Thymus (tissue), 11 donors: ENCODE results near the gene ZNF341. TPM values are rescaled to one million over a fixed set of nuclear protein-coding genes. Genes with fewer than 3 reads are reported as not detected.

Source experiments
- DNase-seq, 9 donors: peaks; one replicate each; pipeline ENCODE4 v3.0.0-alpha.2; 2013; ENCODE audit warnings: low spot score in 9 of 9, low read depth in 6 of 9, missing footprints in 1 of 9
- H3K27ac ChIP-seq, 2 donors: one replicate each; pipeline ENCODE4 v1.5.1; 2013; ENCODE audit warnings: control low read depth in 1 of 2, low read depth in 1 of 2, low read length in 1 of 2, mild to moderate bottlenecking in 1 of 2, moderate library complexity in 1 of 2
- H3K27me3 ChIP-seq, 2 donors: one replicate each; pipeline ENCODE4 v1.5.1; 2013; ENCODE audit warnings: low read length in 1 of 2; ENCODE audit not compliant: control insufficient read depth in 2 of 2, insufficient read depth in 1 of 2
- H3K36me3 ChIP-seq, 2 donors: one replicate each; pipeline ENCODE4 v1.5.1; 2013; ENCODE audit warnings: low read length in 1 of 2, mild to moderate bottlenecking in 1 of 2, moderate library complexity in 1 of 2; ENCODE audit not compliant: control insufficient read depth in 2 of 2, insufficient read depth in 2 of 2
- H3K4me1 ChIP-seq, 2 donors: one replicate each; pipeline ENCODE4 v1.5.1; 2013; ENCODE audit warnings: low read length in 2 of 2; ENCODE audit not compliant: control insufficient read depth in 2 of 2, insufficient read depth in 2 of 2
- H3K4me3 ChIP-seq, 2 donors: one replicate each; pipeline ENCODE4 v1.5.1; 2013; ENCODE audit warnings: low read length in 2 of 2, control low read depth in 1 of 2, mild to moderate bottlenecking in 1 of 2
- H3K9me3 ChIP-seq, 2 donors: one replicate each; pipeline ENCODE4 v1.5.1; 2013; ENCODE audit warnings: low read length in 1 of 2, mild to moderate bottlenecking in 1 of 2; ENCODE audit not compliant: control insufficient read depth in 2 of 2, insufficient read depth in 1 of 2
- WGBS: extraction: QIAGEN DNeasy Blood & Tissue Kit; methylation state at CpG from one replicate; pipeline ENCODE4 v1.1.7; 2013; 5-methylcytosine and 5-hydroxymethylcytosine counted together
- polyA plus RNA-seq: library from polyadenylated mRNA; stranded (reverse); fragments of 200-250 nt; gene quantifications from one replicate; pipeline ENCODE4 v1.2.3, GENCODE V29; 2013
- total RNA-seq: library from RNA; stranded (reverse); fragments of 120-200 nt; gene quantifications from one replicate; pipeline ENCODE4 v1.2.4, GENCODE V29; 2013
- donor health status: healthy.

ZNF341 gene
- total and polyA plus RNA-seq, 2 donors = 1.6 to 4.7 TPM

DNA sequence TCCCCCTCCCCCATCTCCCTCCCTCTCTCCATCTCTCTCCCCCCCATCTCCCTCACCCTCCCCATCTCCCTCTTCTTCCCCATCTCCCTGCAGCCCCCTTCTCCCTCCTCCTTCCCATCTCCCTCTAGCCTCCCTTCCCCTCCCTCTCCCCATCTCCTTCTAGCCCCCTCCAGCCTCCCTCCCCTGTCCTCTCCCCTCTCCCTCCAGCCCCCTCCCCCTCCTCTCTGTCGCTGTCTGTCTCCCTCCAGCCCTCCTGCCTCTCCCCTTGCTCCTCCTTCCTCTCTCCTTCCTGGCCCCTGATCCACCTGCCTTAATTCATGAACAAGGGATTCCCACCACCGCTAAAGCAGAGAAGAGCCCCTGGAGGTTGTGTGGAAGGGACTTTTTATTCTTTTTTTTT lies 52.4 kb downstream of the ZNF341 start:
- WGBS = 84% methylated on average over 2 of the region's 2 CpGs
- DNase-seq = no peak
- Histone ChIP-seq H3K4me1 (peaks cover 4 to 41% of the 10 kb centered on the region in 2 donors), H3K27ac (no peak overlapping the region), H3K4me3 (no peak overlapping the region), H3K36me3 (peaks cover 0 to 7% of the 10 kb centered on the region in 2 donors), H3K9me3 (no peaks in the 10 kb centered on the region), H3K27me3 (no peaks in the 10 kb centered on the region)

GRCh38 chr20:33785503-33785902 lies 53.7 kb downstream of the ZNF341 start:
- H3K36me3 ChIP-seq = peaks cover 5 to 7% of the 10 kb centered on the region in 2 donors
- peaks cover 0 to 29% of the 10 kb centered on the region in 2 donors for H3K4me1 ChIP-seq
- DNase-seq = no peak
- H3K27ac ChIP-seq = no peak overlapping the region
- WGBS = 96% methylated on average over 5 of the region's 5 CpGs
- H3K9me3 ChIP-seq = no peaks in the 10 kb centered on the region
- no peaks in the 10 kb centered on the region for H3K27me3 ChIP-seq
- H3K4me3 ChIP-seq = no peak overlapping the region

DNA sequence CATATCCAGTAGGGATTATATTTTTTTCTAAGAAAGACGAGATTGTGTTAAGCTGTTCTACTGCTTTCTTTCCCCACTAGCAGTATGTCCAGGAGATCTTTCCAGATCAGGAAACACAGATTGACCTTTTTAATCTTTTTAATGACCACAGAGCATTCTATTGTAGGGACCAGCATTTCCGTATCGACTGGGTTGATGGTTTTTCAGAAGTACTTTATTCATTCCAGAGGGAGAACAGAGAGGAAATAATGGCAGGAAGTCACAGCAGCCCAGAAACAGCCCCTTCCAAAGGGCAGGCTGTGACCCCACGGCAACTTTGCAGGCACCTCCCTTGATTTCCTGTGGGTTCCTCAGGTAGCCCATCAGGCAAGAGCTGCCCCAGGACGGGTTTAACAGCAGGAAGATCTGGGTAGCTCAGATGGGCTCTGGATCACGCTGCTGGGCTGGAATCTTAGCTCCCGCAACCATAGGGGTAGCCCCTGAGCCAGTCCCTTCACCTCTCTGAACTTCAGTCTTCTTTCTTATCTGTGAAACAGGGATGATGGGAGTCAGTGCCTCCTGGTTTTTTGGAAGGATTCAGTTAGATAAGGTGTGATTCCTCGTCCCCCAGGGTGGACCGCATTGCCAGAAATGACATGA lies 55.6 kb downstream of the ZNF341 start:
- Histone ChIP-seq H3K36me3 (peaks cover 5 to 6% of the 10 kb centered on the region in 2 donors), H3K9me3 (no peaks in the 10 kb centered on the region), H3K27ac (no peak overlapping the region), H3K27me3 (no peaks in the 10 kb centered on the region), H3K4me3 (no peak overlapping the region), H3K4me1 (peaks cover 0 to 13% of the 10 kb centered on the region in 2 donors)
- 47% methylated on average over 9 of the region's 9 CpGs for WGBS
- no peak for DNase-seq

DNA sequence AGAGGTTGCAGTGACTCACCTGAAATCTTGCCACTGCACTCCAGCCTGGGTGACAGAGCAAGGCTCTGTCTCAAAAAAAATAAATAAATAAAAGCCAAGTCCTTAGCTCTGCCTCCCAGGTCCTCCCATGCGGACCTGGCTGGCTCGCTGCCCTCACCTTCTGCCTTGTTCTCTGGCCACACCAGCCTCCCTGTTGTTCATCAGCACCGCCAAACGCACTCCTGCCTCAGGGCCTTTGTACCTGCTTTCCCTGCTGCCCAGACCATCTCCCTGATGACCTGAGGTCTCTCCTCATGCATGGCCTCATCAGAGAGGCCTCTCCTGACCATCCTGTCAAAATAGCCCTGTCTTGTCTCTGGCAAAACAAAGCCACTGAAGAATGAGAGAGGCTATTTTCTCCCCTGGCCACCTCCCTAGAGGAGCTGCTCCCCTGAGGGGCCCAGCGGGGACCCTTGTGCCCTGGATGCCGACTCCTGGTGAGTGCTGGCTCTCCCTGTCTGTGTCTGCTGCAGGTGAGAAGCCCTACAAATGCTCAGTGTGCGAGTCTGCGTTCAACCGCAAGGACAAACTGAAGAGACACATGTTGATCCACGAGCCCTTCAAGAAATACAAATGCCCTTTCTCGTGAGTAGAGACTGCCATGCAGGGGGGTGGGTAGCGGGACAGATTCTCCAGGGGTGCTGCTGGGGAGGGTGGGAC lies 56.7 kb downstream of the ZNF341 start:
- Histone ChIP-seq H3K36me3 (peaks cover 5 to 6% of the 10 kb centered on the region in 2 donors), H3K4me3 (no peak overlapping the region), H3K9me3 (no peaks in the 10 kb centered on the region), H3K4me1 (peaks cover 0 to 9% of the 10 kb centered on the region in 2 donors), H3K27me3 (no peaks in the 10 kb centered on the region), H3K27ac (no peak overlapping the region)
- 98% methylated on average over 12 of the region's 12 CpGs for WGBS
- no peak for DNase-seq

GRCh38 chr20:33789109-33789857 lies 57.5 kb downstream of the ZNF341 start:
- 97% methylated on average over 11 of the region's 11 CpGs for WGBS
- Histone ChIP-seq H3K27ac (peak overlapping the region in 1 of 2 donors; percentile 11), H3K9me3 (no peaks in the 10 kb centered on the region), H3K4me3 (no peak overlapping the region), H3K36me3 (peaks cover 5 to 6% of the 10 kb centered on the region in 2 donors), H3K4me1 (peaks cover 0 to 7% of the 10 kb centered on the region in 2 donors), H3K27me3 (no peaks in the 10 kb centered on the region)
- DNase-seq = no peak

GRCh38 chr20:33789858-33790182 lies 58.0 kb downstream of the ZNF341 start:
- Histone ChIP-seq H3K4me1 (peaks cover 0 to 7% of the 10 kb centered on the region in 2 donors), H3K36me3 (peaks cover 5 to 6% of the 10 kb centered on the region in 2 donors), H3K9me3 (no peaks in the 10 kb centered on the region), H3K27ac (no peak overlapping the region), H3K27me3 (no peaks in the 10 kb centered on the region), H3K4me3 (no peak overlapping the region)
- DNase-seq = no peak
- WGBS = 94% methylated on average over 5 of the region's 5 CpGs

- no peak overlapping the region for H3K27ac ChIP-seq
- H3K4me3 ChIP-seq = no peak overlapping the region
- no peaks in the 10 kb centered on the region for H3K9me3 ChIP-seq
- H3K27me3 ChIP-seq = no peaks in the 10 kb centered on the region
- peaks cover 5 to 6% of the 10 kb centered on the region in 2 donors for H3K36me3 ChIP-seq
- no peak for DNase-seq
- H3K4me1 ChIP-seq = peaks cover 0 to 7% of the 10 kb centered on the region in 2 donors
- WGBS = 96% methylated on average over 11 of the region's 11 CpGs
Measured at GRCh38 chr20:33790566-33790965, 58.8 kb downstream of the ZNF341 start.

DNA sequence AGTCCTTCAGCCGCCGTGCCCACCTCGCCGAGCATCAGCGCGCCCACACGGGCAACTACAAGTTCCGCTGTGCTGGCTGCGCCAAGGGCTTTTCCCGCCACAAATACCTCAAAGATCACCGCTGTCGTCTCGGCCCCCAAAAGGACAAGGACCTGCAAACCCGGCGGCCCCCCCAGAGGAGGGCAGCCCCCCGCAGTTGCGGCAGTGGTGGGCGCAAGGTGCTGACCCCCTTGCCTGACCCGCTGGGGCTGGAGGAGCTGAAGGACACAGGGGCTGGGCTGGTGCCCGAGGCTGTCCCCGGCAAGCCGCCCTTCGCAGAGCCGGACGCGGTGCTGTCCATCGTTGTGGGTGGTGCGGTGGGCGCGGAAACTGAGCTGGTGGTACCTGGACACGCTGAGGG lies 59.2 kb downstream of the ZNF341 start:
- WGBS = over 99% methylated on average over 31 of the region's 31 CpGs
- H3K4me3 ChIP-seq = no peak overlapping the region
- H3K27ac ChIP-seq = no peak overlapping the region
- H3K27me3 ChIP-seq = no peaks in the 10 kb centered on the region
- DNase-seq = no peak
- no peaks in the 10 kb centered on the region for H3K9me3 ChIP-seq
- H3K4me1 ChIP-seq = peaks cover 0 to 5% of the 10 kb centered on the region in 2 donors
- H3K36me3 ChIP-seq = peaks cover 5 to 6% of the 10 kb centered on the region in 2 donors

GRCh38 chr20:33791540-33791939 lies 59.7 kb downstream of the ZNF341 start:
- Histone ChIP-seq H3K4me1 (peaks cover under 1 to 6% of the 10 kb centered on the region in 2 donors), H3K36me3 (peaks cover 5 to 6% of the 10 kb centered on the region in 2 donors), H3K4me3 (no peak overlapping the region), H3K27me3 (no peaks in the 10 kb centered on the region), H3K9me3 (no peaks in the 10 kb centered on the region), H3K27ac (no peak overlapping the region)
- DNase-seq = no peak
- 93% methylated on average over 9 of the region's 9 CpGs for WGBS
